KBM-7 (cell line): ENCODE data around the gene SLC31A1.
A peak's percentile ranks its signal among the peaks of the same experiment; 100 is the strongest.

Experiments
- DNase-seq: peaks from one replicate; pipeline ENCODE4 v3.0.0-alpha.2; 2015
- in situ Hi-C: fragments of 300-500 bp; cut with MboI; formaldehyde crosslinking; loops from 2 replicates; pipeline ENCODE4 v1.14.3; 2020; ENCODE audit warnings: low sequenced_read_pairs, low pct_unique_long_range_greater_than_20kb, mixed read lengths

The SLC31A1 gene

GRCh38 chr9:113221003-113221799, at the start of gene SLC31A1, which contains the start of gene FKBP15:
TSS of gene SLC31A1 (plus strand) at chr9:113221544. CDS start at chr9:113256149, 34,605 bp downstream.
TSS of gene FKBP15 (minus strand) at chr9:113221277. CDS start at chr9:113221243, 34 bp downstream.
- in situ Hi-C loops = no loop called here
- peak; percentile 99 for DNase-seq

- in situ Hi-C loops = no loop called here
- no peak for DNase-seq
These were observed 48.0 kb upstream of the SLC31A1 start for GRCh38 chr9:113173341-113173740.

GRCh38 chr9:113176803-113177202, 44.5 kb upstream of the SLC31A1 start:
- in situ Hi-C loops = no loop called here
- DNase-seq = no peak

- DNase-seq = no peak
- in situ Hi-C loops = no loop called here
These were observed 44.1 kb upstream of the SLC31A1 start for GRCh38 chr9:113177251-113177650.

GRCh38 chr9:113178087-113178486, 43.3 kb upstream of the SLC31A1 start:
- in situ Hi-C loops = no loop called here
- no peak for DNase-seq

GRCh38 chr9:113179839-113180238, 41.5 kb upstream of the SLC31A1 start:
- DNase-seq = no peak
- in situ Hi-C loops = no loop called here

- DNase-seq = no peak
- in situ Hi-C loops = no loop called here
These were observed 40.2 kb upstream of the SLC31A1 start for GRCh38 chr9:113181165-113181564.

- no peak for DNase-seq
- in situ Hi-C loops = no loop called here
These were observed 37.3 kb upstream of the SLC31A1 start for GRCh38 chr9:113183956-113184488.

GRCh38 chr9:113184539-113184938, 36.8 kb upstream of the SLC31A1 start:
- in situ Hi-C loops = no loop called here
- no peak for DNase-seq

GRCh38 chr9:113185271-113185670, 36.1 kb upstream of the SLC31A1 start:
- in situ Hi-C loops = no loop called here
- DNase-seq = no peak

GRCh38 chr9:113186137-113186755, 35.1 kb upstream of the SLC31A1 start:
- DNase-seq = no peak
- in situ Hi-C loops = no loop called here

GRCh38 chr9:113187929-113188595, 33.3 kb upstream of the SLC31A1 start:
- DNase-seq = no peak
- in situ Hi-C loops = no loop called here

- in situ Hi-C loops = no loop called here
- no peak for DNase-seq
These were observed 28.9 kb upstream of the SLC31A1 start for GRCh38 chr9:113192455-113192854.

- in situ Hi-C loops = no loop called here
- DNase-seq = no peak
These were observed 21.5 kb upstream of the SLC31A1 start for GRCh38 chr9:113199683-113200329.

- in situ Hi-C loops = no loop called here
- no peak for DNase-seq
These were observed 15.9 kb upstream of the SLC31A1 start for GRCh38 chr9:113205432-113205831.

GRCh38 chr9:113205861-113206260, 15.5 kb upstream of the SLC31A1 start:
- in situ Hi-C loops = no loop called here
- DNase-seq = no peak

GRCh38 chr9:113210815-113211214, 10.5 kb upstream of the SLC31A1 start:
- DNase-seq = no peak
- in situ Hi-C loops = no loop called here

GRCh38 chr9:113215132-113215531, 6.2 kb upstream of the SLC31A1 start:
- no peak for DNase-seq
- in situ Hi-C loops = no loop called here

GRCh38 chr9:113216406-113216805, 4.9 kb upstream of the SLC31A1 start:
- no peak for DNase-seq
- in situ Hi-C loops = no loop called here
